ENCODE results near the gene SCAF1. TPM values are rescaled to one million over a fixed set of nuclear protein-coding genes. Genes with fewer than 3 reads are reported as not detected.

SCAF1 gene
- 36.4 TPM for polyA plus RNA-seq (ENCODE audit: insufficient read length)

- DNase-seq, result peak; percentile 100
These were observed at the start of gene SCAF1 for GRCh38 chr19:49641688-49642491. Gene SCAF1 (plus strand): TSS chr19:49642209. CDS start chr19:49645027, 2,818 bp downstream.

- no peak for DNase-seq
These were observed 49.4 kb upstream of the SCAF1 start for GRCh38 chr19:49592486-49593232.

GRCh38 chr19:49593233-49594113 lies 48.5 kb upstream of the SCAF1 start:
- DNase-seq, result peak; percentile 90

GRCh38 chr19:49594157-49594992 lies 47.6 kb upstream of the SCAF1 start:
- DNase-seq, result no peak

GRCh38 chr19:49594993-49595818 lies 46.8 kb upstream of the SCAF1 start:
- DNase-seq, result no peak

GRCh38 chr19:49595819-49596404 lies 46.1 kb upstream of the SCAF1 start:
- DNase-seq, result no peak

- no peak for DNase-seq
These were observed 45.6 kb upstream of the SCAF1 start for GRCh38 chr19:49596407-49596806.

- DNase-seq, result no peak
These were observed 44.9 kb upstream of the SCAF1 start for GRCh38 chr19:49596954-49597702.

- DNase-seq, result no peak
These were observed 44.4 kb upstream of the SCAF1 start for GRCh38 chr19:49597703-49597974.

GRCh38 chr19:49599378-49600295 lies 42.4 kb upstream of the SCAF1 start:
- no peak for DNase-seq

- no peak for DNase-seq
These were observed 40.4 kb upstream of the SCAF1 start for GRCh38 chr19:49601482-49602038.

GRCh38 chr19:49602806-49603205 lies 39.2 kb upstream of the SCAF1 start:
- no peak for DNase-seq

GRCh38 chr19:49605605-49606004 lies 36.4 kb upstream of the SCAF1 start:
- no peak for DNase-seq

- no peak for DNase-seq
These were observed 32.4 kb upstream of the SCAF1 start for GRCh38 chr19:49609499-49610092.

GRCh38 chr19:49613374-49613773 lies 28.6 kb upstream of the SCAF1 start:
- no peak for DNase-seq

- no peak for DNase-seq
These were observed 27.7 kb upstream of the SCAF1 start for GRCh38 chr19:49614096-49614833.

GRCh38 chr19:49615861-49616260 lies 26.1 kb upstream of the SCAF1 start:
- DNase-seq, result no peak
